C4-2B (cell line): ENCODE data around the gene DPP6.

Source experiments
- CTCF ChIP-seq: fragments of 450-650 bp; conservative IDR thresholded peaks from 2 replicates; pipeline ENCODE4 v1.5.1; 2017; ENCODE audit warnings: mild to moderate bottlenecking
- ZFX ChIP-seq: fragments of 450-650 bp; IDR thresholded peaks from 2 replicates; pipeline ENCODE4 v1.6.1; 2017

GRCh38 chr7:154430640-154431039, 378.4 kb downstream of the DPP6 start:
- TF ChIP-seq CTCF = no peak
- no peak for TF ChIP-seq ZFX
